Endothelial cell (in vitro differentiated cells): ENCODE data around the gene EHBP1. TPM values are rescaled to one million over a fixed set of nuclear protein-coding genes. Genes with fewer than 3 reads are reported as not detected.

Experiments
- DNase-seq: peaks from one replicate; pipeline ENCODE4 v3.0.0; 2021; ENCODE audit warnings: low spot score
- H3K27ac Mint-ChIP-seq: one replicate; pipeline ENCODE4 v1.8.0; 2021; ENCODE audit warnings: mixed read lengths, inconsistent platforms; ENCODE audit not compliant: unreplicated experiment
- H3K27me3 Mint-ChIP-seq: one replicate; pipeline ENCODE4 v1.8.0; 2021; ENCODE audit warnings: mild to moderate bottlenecking, moderate library complexity, mixed read lengths, inconsistent platforms; ENCODE audit not compliant: unreplicated experiment
- H3K36me3 Mint-ChIP-seq: one replicate; pipeline ENCODE4 v1.8.0; 2021; ENCODE audit warnings: mild to moderate bottlenecking, low read depth, mixed read lengths, inconsistent platforms; ENCODE audit not compliant: unreplicated experiment
- H3K4me1 Mint-ChIP-seq: one replicate; pipeline ENCODE4 v1.8.0; 2021; ENCODE audit warnings: mild to moderate bottlenecking, mixed read lengths, inconsistent platforms; ENCODE audit not compliant: unreplicated experiment
- H3K4me3 Mint-ChIP-seq: one replicate; pipeline ENCODE4 v1.8.0; 2021; ENCODE audit warnings: mild to moderate bottlenecking, mixed read lengths, inconsistent platforms; ENCODE audit not compliant: unreplicated experiment
- H3K9me3 Mint-ChIP-seq: one replicate; pipeline ENCODE4 v1.8.0; 2021; ENCODE audit warnings: mixed read lengths, inconsistent platforms; ENCODE audit not compliant: unreplicated experiment
- CTCF ChIP-seq: fragments of 200-600 bp; sonication (generic); IDR thresholded peaks from one replicate; pipeline ENCODE4 v1.5.0; 2021; ENCODE audit warnings: antibody characterized with exemption; ENCODE audit not compliant: unreplicated experiment
- total RNA-seq: library from RNA; stranded (reverse); fragmentation: NEBNext Ultra II Directional; extraction: Animal tissue kit (Norgen Biotek cat#: 25700); gene quantifications from one replicate; pipeline ENCODE4 v1.2.1, GENCODE V29; 2021; ENCODE audit not compliant: unreplicated experiment

The EHBP1 gene
- total RNA-seq, 1 donor from 2014 or later = 54.4 TPM

- H3K9me3 Mint-ChIP-seq = no peaks in the 10 kb centered on the region
- TF ChIP-seq CTCF = no peak
- peaks cover 5% of the 10 kb centered on the region for H3K4me1 Mint-ChIP-seq
- H3K36me3 Mint-ChIP-seq = no peaks in the 10 kb centered on the region
- no peak overlapping the region for H3K4me3 Mint-ChIP-seq
- no peak for DNase-seq
- no peak overlapping the region for H3K27ac Mint-ChIP-seq
- no peaks in the 10 kb centered on the region for H3K27me3 Mint-ChIP-seq
These were observed 41.4 kb upstream of the EHBP1 start for GRCh38 chr2:62663920-62664795.

GRCh38 chr2:62665446-62665845, 40.1 kb upstream of the EHBP1 start:
- Mint-ChIP-seq H3K27me3 (no peaks in the 10 kb centered on the region), H3K9me3 (no peaks in the 10 kb centered on the region), H3K27ac (no peak overlapping the region), H3K36me3 (no peaks in the 10 kb centered on the region), H3K4me1 (peaks cover 5% of the 10 kb centered on the region), H3K4me3 (no peak overlapping the region)
- no peak for DNase-seq
- no peak for TF ChIP-seq CTCF

- DNase-seq = no peak
- Mint-ChIP-seq H3K4me1 (peaks cover 3% of the 10 kb centered on the region), H3K27ac (no peak overlapping the region), H3K27me3 (no peaks in the 10 kb centered on the region), H3K4me3 (no peak overlapping the region), H3K9me3 (no peaks in the 10 kb centered on the region), H3K36me3 (no peaks in the 10 kb centered on the region)
- no peak for TF ChIP-seq CTCF
These were observed 36.3 kb upstream of the EHBP1 start for GRCh38 chr2:62669180-62669579.

- Mint-ChIP-seq H3K27me3 (no peaks in the 10 kb centered on the region), H3K4me1 (no peaks in the 10 kb centered on the region), H3K36me3 (no peaks in the 10 kb centered on the region), H3K4me3 (no peak overlapping the region), H3K9me3 (no peaks in the 10 kb centered on the region), H3K27ac (no peak overlapping the region)
- peak; percentile 9 for DNase-seq
- TF ChIP-seq CTCF = no peak
These were observed 32.9 kb upstream of the EHBP1 start for GRCh38 chr2:62672601-62673000.

- Mint-ChIP-seq H3K36me3 (no peaks in the 10 kb centered on the region), H3K4me1 (no peaks in the 10 kb centered on the region), H3K27ac (no peak overlapping the region), H3K4me3 (no peak overlapping the region), H3K27me3 (no peaks in the 10 kb centered on the region), H3K9me3 (no peaks in the 10 kb centered on the region)
- TF ChIP-seq CTCF = no peak
- DNase-seq = no peak
These were observed 30.5 kb upstream of the EHBP1 start for GRCh38 chr2:62675062-62675461.
